Activated CD8-positive, alpha-beta T cell treated with anti-CD3 and anti-CD28 coated beads for 36 hours (primary cell): ENCODE results near the gene DPF1. TPM values are rescaled to one million over a fixed set of nuclear protein-coding genes. Genes with fewer than 3 reads are reported as not detected.

Experiments
- ATAC-seq: fragments of 200-7000 bp; cut with Tn5 transposase; one replicate; pipeline ENCODE4 v1.10.0; 2021; ENCODE audit warnings: mild to moderate bottlenecking, moderate library complexity
- CTCF ChIA-PET: fragments of 350-600 bp; sonication (Branson Sonifier 250); formaldehyde crosslinking; loops from one replicate; lab custom pipeline; 2021; ENCODE audit warnings: antibody characterized with exemption; lab: Charles Lee
- POLR2A ChIA-PET: fragments of 350-600 bp; sonication (Branson Sonifier 250); formaldehyde crosslinking; loops from one replicate; lab custom pipeline; 2021; ENCODE audit warnings: antibody characterized with exemption; lab: Charles Lee
- DNase-seq: peaks from one replicate; pipeline ENCODE4 v3.0.0-alpha.2; 2020
- H3K27ac Mint-ChIP-seq: one replicate; pipeline ENCODE4 v1.8.0; 2021; ENCODE audit warnings: mild to moderate bottlenecking, mixed read lengths
- H3K27me3 Mint-ChIP-seq: one replicate; pipeline ENCODE4 v1.8.0; 2021; ENCODE audit warnings: mixed read lengths
- H3K36me3 Mint-ChIP-seq: one replicate; pipeline ENCODE4 v1.8.0; 2021; ENCODE audit warnings: low read depth, mixed read lengths
- H3K4me1 Mint-ChIP-seq: one replicate; pipeline ENCODE4 v1.8.0; 2021; ENCODE audit warnings: low read depth, mixed read lengths
- H3K4me3 Mint-ChIP-seq: one replicate; pipeline ENCODE4 v1.8.0; 2021; ENCODE audit warnings: mild to moderate bottlenecking, moderate library complexity, mixed read lengths
- H3K9me3 Mint-ChIP-seq: one replicate; pipeline ENCODE4 v1.8.0; 2021; ENCODE audit warnings: mixed read lengths
- intact Hi-C: fragments of 100-400 bp; cut with micrococcal nuclease; formaldehyde crosslinking; loops from one replicate; pipeline ENCODE4 v1.10.0; 2022
- total RNA-seq, 2 experiments: library from RNA; stranded (reverse); gene quantifications; one replicate each; pipeline ENCODE4 v1.2.3, GENCODE V29; 2021
- TF ChIP-seq, protein P1 (sequence below): fragments of 200-600 bp; IDR thresholded peaks from one replicate; pipeline ENCODE4 v1.8.0; 2022; ENCODE audit warnings: antibody characterized with exemption, mild to moderate bottlenecking

Gene DPF1
- total RNA-seq, 2 experiments from 2014 or later = 0.47 to 1.0 TPM

- TF ChIP-seq, protein P1, sequence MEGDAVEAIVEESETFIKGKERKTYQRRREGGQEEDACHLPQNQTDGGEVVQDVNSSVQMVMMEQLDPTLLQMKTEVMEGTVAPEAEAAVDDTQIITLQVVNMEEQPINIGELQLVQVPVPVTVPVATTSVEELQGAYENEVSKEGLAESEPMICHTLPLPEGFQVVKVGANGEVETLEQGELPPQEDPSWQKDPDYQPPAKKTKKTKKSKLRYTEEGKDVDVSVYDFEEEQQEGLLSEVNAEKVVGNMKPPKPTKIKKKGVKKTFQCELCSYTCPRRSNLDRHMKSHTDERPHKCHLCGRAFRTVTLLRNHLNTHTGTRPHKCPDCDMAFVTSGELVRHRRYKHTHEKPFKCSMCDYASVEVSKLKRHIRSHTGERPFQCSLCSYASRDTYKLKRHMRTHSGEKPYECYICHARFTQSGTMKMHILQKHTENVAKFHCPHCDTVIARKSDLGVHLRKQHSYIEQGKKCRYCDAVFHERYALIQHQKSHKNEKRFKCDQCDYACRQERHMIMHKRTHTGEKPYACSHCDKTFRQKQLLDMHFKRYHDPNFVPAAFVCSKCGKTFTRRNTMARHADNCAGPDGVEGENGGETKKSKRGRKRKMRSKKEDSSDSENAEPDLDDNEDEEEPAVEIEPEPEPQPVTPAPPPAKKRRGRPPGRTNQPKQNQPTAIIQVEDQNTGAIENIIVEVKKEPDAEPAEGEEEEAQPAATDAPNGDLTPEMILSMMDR = no peak
- H3K27me3 Mint-ChIP-seq = peaks cover under 1% of the 10 kb centered on the region
- CTCF ChIA-PET = no interaction called here
Measured at GRCh38 chr19:38203197-38203596, 20.8 kb downstream of the DPF1 start.

GRCh38 chr19:38202504-38202903, 21.5 kb downstream of the DPF1 start:
- TF ChIP-seq, protein P1 = no peak
- Mint-ChIP-seq H3K36me3 (peaks cover 2% of the 10 kb centered on the region), H3K4me1 (no peaks in the 10 kb centered on the region), H3K27me3 (no peaks in the 10 kb centered on the region), H3K9me3 (no peaks in the 10 kb centered on the region), H3K4me3 (no peak overlapping the region), H3K27ac (no peak overlapping the region)
- CTCF ChIA-PET = no interaction called here
- ATAC-seq = no peak
- DNase-seq = no peak
- intact Hi-C loops = no loop called here
- POLR2A ChIA-PET = no interaction called here

More at GRCh38 chr19:38203197-38203596, 20.8 kb downstream of the DPF1 start:
- H3K4me3 Mint-ChIP-seq = no peak overlapping the region
- ATAC-seq (no peak), DNase-seq (no peak)
- intact Hi-C loops = no loop called here
- H3K9me3 Mint-ChIP-seq = no peaks in the 10 kb centered on the region
- H3K36me3 Mint-ChIP-seq = peaks cover 2% of the 10 kb centered on the region
- POLR2A ChIA-PET = no interaction called here
- no peaks in the 10 kb centered on the region for H3K4me1 Mint-ChIP-seq
- no peak overlapping the region for H3K27ac Mint-ChIP-seq

- H3K4me1 Mint-ChIP-seq = no peaks in the 10 kb centered on the region
- CTCF ChIA-PET = no interaction called here
- H3K4me3 Mint-ChIP-seq = no peak overlapping the region
- no peaks in the 10 kb centered on the region for H3K27me3 Mint-ChIP-seq
- ATAC-seq (no peak), DNase-seq (no peak)
- no peaks in the 10 kb centered on the region for H3K9me3 Mint-ChIP-seq
- POLR2A ChIA-PET = no interaction called here
- TF ChIP-seq, protein P1 = no peak
- peaks cover 2% of the 10 kb centered on the region for H3K36me3 Mint-ChIP-seq
- intact Hi-C loops = no loop called here
- H3K27ac Mint-ChIP-seq = no peak overlapping the region
Measured at GRCh38 chr19:38201731-38202130, 22.3 kb downstream of the DPF1 start.

- POLR2A ChIA-PET = no interaction called here
- Mint-ChIP-seq H3K27me3 (no peaks in the 10 kb centered on the region), H3K4me1 (no peaks in the 10 kb centered on the region), H3K9me3 (peaks cover 2% of the 10 kb centered on the region), H3K36me3 (peaks cover 2% of the 10 kb centered on the region), H3K27ac (no peak overlapping the region), H3K4me3 (no peak overlapping the region)
- intact Hi-C loops = no loop called here
- CTCF ChIA-PET = no interaction called here
- TF ChIP-seq, protein P1 = no peak
- DNase-seq (no peak), ATAC-seq (no peak)
Measured at GRCh38 chr19:38199340-38199739, 24.7 kb downstream of the DPF1 start.

DNA sequence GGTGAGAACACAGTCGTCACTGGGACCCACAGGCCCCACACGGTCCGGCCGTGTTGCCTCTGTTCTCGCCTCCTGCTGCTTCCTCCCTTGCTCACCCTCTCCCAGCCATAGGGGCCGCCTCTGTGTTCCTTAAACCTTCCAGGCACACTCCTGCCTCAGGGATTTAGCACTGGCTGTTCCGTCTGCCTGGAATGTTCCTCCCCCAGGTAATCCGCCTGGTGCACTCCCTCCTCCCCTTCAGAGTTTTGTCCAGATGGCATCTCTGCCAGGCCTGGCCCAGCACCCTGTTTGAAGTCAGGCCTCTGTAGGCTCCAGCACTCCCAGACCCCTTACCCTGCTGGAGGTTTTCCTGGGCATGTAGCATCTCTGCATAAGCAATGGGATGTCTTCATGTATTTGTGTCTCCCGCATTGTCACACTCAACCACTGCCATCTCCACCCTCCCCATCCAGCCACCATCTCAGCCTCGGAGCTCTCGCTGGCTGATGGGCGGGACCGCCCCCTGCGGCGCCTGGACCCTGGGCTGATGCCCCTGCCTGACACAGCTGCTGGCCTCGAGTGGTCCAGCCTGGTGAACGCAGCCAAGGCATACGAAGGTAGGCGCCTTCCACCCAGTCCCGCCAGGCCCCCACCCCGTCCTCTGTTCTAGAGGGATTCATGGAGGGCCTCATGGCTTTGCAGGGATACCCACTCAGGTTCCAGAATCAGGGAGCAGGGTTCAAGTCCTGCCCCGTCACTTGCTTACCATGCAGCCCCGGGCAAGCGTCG, 25.9 kb downstream of the DPF1 start:
- ChIA-PET POLR2A (no interaction called here), CTCF (no interaction called here)
- H3K36me3 Mint-ChIP-seq = peaks cover 2% of the 10 kb centered on the region
- peaks cover 2% of the 10 kb centered on the region for H3K9me3 Mint-ChIP-seq
- no peaks in the 10 kb centered on the region for H3K27me3 Mint-ChIP-seq
- DNase-seq (no peak), ATAC-seq (no peak)
- TF ChIP-seq, protein P1 = no peak
- H3K27ac Mint-ChIP-seq = no peak overlapping the region
- H3K4me3 Mint-ChIP-seq = no peak overlapping the region
- no peaks in the 10 kb centered on the region for H3K4me1 Mint-ChIP-seq
- intact Hi-C loops = no loop called here
